ENCODE results near the gene MPP1. TPM values are rescaled to one million over a fixed set of nuclear protein-coding genes. Genes with fewer than 3 reads are reported as not detected.

MPP1 gene
- total RNA-seq, 6 experiments from 2014 or later, result 17.0 to 22.7 (median 20.5) TPM

DNA sequence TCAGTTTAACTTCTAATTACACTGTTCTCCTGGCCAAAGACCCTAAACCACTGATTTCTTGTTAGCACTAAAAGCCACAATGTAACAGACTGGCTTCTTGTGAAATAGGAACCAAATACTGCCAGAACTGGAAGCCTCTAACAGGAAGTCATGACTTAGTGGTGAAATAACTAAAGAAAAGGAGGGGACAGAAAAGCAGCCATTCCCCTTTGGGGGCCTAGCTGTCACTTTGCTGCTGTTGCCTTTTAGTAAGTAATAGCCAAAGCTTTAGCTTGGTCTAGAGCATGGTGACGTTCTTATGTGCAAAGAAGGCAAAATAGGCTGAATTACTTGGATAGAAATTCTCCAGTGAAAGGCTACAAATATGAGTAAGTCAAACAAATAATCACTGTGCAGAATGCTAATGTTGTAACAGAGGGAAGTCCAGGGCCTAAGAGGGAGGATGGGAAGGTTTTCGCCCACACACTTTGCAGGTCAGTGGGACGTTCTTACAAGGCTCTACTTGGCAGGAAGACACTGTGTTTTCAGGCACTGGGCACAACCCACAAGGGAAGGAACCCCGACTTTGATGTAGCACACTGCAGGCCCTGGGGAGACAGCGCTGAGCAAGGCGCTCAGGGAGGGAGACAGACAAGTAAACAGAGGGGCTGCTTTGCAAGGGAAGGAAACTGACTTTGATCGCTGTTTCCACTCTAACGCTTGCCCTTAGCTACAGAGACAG lies 71.1 kb downstream of the MPP1 start:
- peaks cover 89% of the 10 kb centered on the region for H3K4me1 Mint-ChIP-seq (ENCODE audit: low read depth)
- peak overlapping the region; percentile 81 for H3K27ac Mint-ChIP-seq

DNA sequence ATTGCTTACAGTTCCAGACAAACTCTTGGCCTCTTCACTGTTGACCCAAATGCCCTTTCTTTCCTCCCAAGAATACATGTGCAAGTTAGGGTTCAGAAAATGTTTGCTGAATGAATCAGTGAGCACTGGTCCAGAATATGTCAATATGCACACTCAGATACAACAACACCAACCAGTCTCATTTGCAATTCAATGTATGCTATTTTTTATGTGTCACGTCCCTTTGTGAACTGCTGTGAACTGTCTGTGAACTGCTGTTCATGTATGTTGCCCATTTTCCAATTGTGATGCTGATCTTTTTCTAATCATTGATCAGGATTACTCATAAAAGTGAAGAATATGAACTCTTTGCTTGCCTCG lies 72.2 kb downstream of the MPP1 start:
- H3K4me1 Mint-ChIP-seq (ENCODE audit: low read depth), result peaks cover 93% of the 10 kb centered on the region
- peak overlapping the region; percentile 63 for H3K27ac Mint-ChIP-seq
- no peaks in the 10 kb centered on the region for H3K36me3 Mint-ChIP-seq (ENCODE audit: low read depth)
- DNase-seq, result peak; percentile 27
- TF ChIP-seq, protein P1, sequence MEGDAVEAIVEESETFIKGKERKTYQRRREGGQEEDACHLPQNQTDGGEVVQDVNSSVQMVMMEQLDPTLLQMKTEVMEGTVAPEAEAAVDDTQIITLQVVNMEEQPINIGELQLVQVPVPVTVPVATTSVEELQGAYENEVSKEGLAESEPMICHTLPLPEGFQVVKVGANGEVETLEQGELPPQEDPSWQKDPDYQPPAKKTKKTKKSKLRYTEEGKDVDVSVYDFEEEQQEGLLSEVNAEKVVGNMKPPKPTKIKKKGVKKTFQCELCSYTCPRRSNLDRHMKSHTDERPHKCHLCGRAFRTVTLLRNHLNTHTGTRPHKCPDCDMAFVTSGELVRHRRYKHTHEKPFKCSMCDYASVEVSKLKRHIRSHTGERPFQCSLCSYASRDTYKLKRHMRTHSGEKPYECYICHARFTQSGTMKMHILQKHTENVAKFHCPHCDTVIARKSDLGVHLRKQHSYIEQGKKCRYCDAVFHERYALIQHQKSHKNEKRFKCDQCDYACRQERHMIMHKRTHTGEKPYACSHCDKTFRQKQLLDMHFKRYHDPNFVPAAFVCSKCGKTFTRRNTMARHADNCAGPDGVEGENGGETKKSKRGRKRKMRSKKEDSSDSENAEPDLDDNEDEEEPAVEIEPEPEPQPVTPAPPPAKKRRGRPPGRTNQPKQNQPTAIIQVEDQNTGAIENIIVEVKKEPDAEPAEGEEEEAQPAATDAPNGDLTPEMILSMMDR (IDR thresholded peaks at IDR 0.05), result no peak
- H3K4me3 Mint-ChIP-seq, result peak overlapping the region; percentile 64
- H3K27me3 Mint-ChIP-seq (ENCODE audit: insufficient read depth), result no peaks in the 10 kb centered on the region; the same call in 1 of the 2 replicates
- no peaks in the 10 kb centered on the region for H3K9me3 Mint-ChIP-seq

More for the DNA sequence above, 71.1 kb downstream of the MPP1 start:
- H3K9me3 Mint-ChIP-seq, result no peaks in the 10 kb centered on the region
- peak; percentile 15 for DNase-seq
- TF ChIP-seq, protein P1 (IDR thresholded peaks at IDR 0.05), result no peak
- H3K27me3 Mint-ChIP-seq (ENCODE audit: insufficient read depth), result no peaks in the 10 kb centered on the region; the same call in 1 of the 2 replicates
- peak overlapping the region; percentile 34; the same call in 1 of the 2 replicates for H3K4me3 Mint-ChIP-seq
- no peaks in the 10 kb centered on the region for H3K36me3 Mint-ChIP-seq (ENCODE audit: low read depth)

DNA sequence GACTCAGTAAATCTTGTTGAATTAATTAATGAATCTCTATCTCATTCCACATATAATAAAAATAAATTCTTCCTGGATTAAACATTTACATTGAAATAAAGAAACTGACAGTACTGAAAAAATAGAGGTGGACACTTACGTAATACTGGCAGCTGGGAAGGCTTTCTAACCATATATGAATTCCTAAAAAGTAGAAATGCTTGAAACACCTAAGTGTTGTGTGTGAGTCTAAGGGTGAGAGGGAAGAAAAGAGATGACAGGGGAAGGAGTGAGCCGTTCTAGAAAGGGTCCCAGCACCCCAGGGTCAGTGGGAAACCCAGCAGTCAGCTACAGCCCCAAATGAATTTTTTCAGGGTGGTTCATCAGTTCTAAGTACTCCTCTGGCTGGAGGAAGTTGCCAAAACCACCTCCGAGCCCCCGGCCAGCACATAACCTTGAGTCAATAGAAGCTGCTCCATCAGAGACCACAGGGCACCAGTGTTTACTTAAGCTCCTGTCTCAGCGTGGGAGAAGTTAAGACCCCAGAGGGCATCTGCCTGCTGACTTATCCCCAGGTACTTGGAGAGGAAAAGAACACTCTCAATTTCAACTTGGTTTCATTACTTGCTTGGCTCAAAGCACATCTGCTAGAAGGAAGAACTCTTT lies 72.7 kb downstream of the MPP1 start:
- H3K4me1 Mint-ChIP-seq (ENCODE audit: low read depth), result peaks cover 95% of the 10 kb centered on the region
- H3K27me3 Mint-ChIP-seq (ENCODE audit: insufficient read depth), result no peaks in the 10 kb centered on the region; the same call in 1 of the 2 replicates
- peak; percentile 17 for DNase-seq
- H3K36me3 Mint-ChIP-seq (ENCODE audit: low read depth), result no peaks in the 10 kb centered on the region
- H3K27ac Mint-ChIP-seq, result peak overlapping the region; percentile 63
- TF ChIP-seq, protein P1 (IDR thresholded peaks at IDR 0.05), result no peak
- H3K9me3 Mint-ChIP-seq, result no peaks in the 10 kb centered on the region
- H3K4me3 Mint-ChIP-seq, result peak overlapping the region; percentile 64

DNA sequence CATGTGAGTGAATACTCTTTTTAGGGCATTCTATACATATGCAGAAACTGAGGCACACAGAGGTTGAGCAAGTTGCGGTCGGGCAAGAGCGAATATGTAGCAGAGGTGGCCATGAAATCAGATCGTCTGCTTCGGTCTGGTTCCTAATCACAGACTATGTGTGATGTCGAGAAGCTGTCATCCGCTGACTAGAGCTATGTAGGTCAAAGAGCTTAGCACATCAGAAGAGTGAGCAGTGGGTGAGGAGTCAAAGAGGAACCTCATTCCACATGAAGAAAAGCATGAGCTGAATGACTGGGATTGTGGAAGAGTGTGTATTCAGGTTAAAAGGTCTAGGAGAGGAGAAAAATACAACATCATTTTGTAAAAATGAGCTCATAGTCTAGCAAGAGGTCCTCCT lies 73.4 kb downstream of the MPP1 start:
- H3K4me1 Mint-ChIP-seq (ENCODE audit: low read depth), result peaks cover 95% of the 10 kb centered on the region
- H3K27ac Mint-ChIP-seq, result no peak overlapping the region
- TF ChIP-seq, protein P1 (IDR thresholded peaks at IDR 0.05), result no peak
- no peaks in the 10 kb centered on the region; the same call in 1 of the 2 replicates for H3K27me3 Mint-ChIP-seq (ENCODE audit: insufficient read depth)
- no peak overlapping the region for H3K4me3 Mint-ChIP-seq
- no peaks in the 10 kb centered on the region for H3K36me3 Mint-ChIP-seq (ENCODE audit: low read depth)
- DNase-seq, result no peak
- no peaks in the 10 kb centered on the region for H3K9me3 Mint-ChIP-seq

DNA sequence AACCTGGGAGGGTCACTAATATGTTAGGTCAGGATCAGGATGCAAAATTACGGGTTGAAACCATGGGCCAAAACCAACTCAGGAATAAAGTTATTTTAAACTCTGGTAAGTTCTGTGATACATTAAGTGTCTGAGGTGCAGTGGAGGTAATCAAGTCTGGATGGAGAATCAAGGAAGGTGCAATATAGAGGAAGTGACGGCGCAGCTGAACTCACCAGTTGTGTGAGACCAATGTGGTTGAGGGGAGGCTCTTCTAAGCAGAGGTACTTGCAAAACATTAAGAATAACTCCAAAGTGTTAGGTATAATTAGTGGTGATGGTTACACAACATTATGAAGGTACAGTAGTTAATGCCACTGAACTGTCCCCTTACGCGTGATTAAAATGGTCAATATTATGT lies 74.1 kb downstream of the MPP1 start:
- no peaks in the 10 kb centered on the region; the same call in 1 of the 2 replicates for H3K27me3 Mint-ChIP-seq (ENCODE audit: insufficient read depth)
- no peak for DNase-seq
- TF ChIP-seq, protein P1 (IDR thresholded peaks at IDR 0.05), result no peak
- H3K36me3 Mint-ChIP-seq (ENCODE audit: low read depth), result no peaks in the 10 kb centered on the region
- no peaks in the 10 kb centered on the region for H3K9me3 Mint-ChIP-seq
- no peak overlapping the region for H3K27ac Mint-ChIP-seq
- H3K4me3 Mint-ChIP-seq, result no peak overlapping the region
- peaks cover 91% of the 10 kb centered on the region for H3K4me1 Mint-ChIP-seq (ENCODE audit: low read depth)

All from HFFc6 (cell line).